GM19099 (cell line): ENCODE data around the gene P2RY8.

Experiments
- POLR2A ChIP-seq: IDR thresholded peaks from 3 replicates; pipeline ENCODE4 v1.6.1; 2011; ENCODE audit warnings: low read depth; ENCODE audit not compliant: insufficient read length; ENCODE audit errors: extremely low read depth

P2RY8 gene

DNA sequence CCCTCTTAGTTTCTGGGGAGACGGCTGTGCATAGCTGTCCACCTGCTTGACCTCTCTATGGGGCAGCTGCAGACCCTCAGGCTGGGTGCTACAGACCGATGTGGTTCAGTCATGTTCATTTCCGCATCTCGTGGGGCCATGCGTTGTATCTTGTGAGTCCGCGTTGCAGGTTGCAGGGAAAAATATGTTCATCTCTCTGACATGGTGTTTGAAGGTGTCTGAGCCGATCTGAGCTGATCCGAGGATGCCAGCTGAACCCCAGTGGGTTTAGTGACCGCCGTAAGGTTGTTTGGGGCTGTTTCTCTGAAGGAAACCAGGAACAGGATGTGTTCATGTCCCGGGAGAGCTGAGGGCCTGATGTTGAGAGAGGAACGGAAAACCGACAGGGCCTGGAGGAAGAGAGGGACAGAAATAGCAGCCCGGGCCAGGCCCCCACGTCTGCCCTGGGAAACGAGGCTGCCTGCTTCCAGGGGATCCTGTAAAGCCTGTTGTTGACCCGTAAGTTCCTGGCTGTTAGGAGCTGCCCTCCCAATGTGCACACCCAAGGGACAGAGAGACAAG is 9.8 kb upstream of the P2RY8 start:
- TF ChIP-seq POLR2A = no peak

GRCh38 chrX:1545776-1546408 is 8.9 kb upstream of the P2RY8 start:
- no peak for TF ChIP-seq POLR2A

DNA sequence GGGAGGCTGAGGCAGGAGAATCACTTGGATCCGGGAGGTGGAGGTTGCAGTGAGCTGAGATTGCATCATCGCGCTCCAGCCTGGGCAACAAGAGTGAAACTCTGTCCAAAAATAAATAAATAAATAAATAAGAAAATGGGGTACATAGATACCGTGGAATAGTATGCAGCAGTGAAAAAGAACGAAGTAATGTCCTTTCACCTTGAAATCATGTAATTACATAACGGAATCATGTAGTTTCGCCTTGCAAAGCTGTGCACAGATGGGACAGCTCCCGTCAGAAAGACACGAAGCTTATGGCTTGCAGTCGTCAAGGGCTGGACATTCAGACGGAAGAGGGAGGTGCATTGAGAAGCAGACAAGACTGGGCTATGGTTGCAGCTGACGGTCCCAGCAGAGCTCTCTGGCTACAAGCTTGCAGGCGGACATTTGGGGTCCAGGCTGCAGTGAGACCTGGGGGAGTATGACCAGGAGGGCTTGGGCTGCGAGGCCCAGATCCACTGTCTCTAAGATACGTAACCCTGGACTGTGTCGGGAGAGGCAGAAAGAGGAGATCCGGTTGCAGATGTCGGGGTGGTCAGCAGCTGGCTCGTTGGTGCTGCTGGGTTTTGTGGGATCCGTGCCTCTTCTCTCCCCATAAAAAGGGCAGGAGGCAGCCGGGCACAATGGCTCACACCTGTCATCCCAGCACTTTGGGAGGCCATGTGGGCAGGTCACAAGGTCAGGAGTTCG is 6.2 kb upstream of the P2RY8 start:
- no peak for TF ChIP-seq POLR2A

- TF ChIP-seq POLR2A = no peak
Measured at GRCh38 chrX:1536712-1537030, 314 bp downstream of the P2RY8 start.

DNA sequence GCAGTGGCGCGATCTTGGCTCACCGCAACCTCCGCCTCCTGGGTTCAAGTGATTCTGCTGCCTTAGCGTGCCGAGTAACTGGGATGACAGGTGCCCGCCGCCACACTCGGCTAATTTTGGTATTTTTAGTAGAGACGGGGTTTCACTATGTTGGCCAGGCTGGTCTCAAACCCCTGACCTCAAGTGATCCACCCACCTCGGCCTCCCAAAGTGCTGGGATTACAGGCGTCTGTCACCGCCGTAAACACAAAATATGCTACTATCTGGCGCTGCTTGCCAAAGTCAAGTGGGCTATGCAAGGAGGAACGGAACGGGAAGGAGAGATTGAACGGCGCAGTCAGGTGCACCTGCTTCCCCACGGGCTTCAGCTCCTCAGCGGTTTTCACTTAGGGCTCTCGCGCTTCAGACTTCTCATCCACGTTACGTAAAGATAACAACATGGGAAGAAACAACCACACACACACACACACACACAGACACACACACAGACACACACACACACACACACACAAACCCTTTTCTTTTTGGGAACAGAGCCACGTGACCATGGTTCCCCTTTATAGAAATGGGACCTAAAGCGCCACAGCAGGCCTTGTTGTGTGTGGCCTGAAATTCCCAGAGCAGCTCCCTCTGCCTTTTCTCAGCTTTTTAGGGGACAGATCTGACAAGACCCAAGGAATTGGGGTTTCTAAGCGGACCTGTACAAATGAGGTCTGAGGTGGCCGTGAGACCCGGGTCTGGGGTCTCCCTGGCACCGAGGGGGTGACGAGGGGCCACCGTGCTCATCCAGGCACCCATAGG is 1.5 kb downstream of the P2RY8 start:
- no peak for TF ChIP-seq POLR2A

DNA sequence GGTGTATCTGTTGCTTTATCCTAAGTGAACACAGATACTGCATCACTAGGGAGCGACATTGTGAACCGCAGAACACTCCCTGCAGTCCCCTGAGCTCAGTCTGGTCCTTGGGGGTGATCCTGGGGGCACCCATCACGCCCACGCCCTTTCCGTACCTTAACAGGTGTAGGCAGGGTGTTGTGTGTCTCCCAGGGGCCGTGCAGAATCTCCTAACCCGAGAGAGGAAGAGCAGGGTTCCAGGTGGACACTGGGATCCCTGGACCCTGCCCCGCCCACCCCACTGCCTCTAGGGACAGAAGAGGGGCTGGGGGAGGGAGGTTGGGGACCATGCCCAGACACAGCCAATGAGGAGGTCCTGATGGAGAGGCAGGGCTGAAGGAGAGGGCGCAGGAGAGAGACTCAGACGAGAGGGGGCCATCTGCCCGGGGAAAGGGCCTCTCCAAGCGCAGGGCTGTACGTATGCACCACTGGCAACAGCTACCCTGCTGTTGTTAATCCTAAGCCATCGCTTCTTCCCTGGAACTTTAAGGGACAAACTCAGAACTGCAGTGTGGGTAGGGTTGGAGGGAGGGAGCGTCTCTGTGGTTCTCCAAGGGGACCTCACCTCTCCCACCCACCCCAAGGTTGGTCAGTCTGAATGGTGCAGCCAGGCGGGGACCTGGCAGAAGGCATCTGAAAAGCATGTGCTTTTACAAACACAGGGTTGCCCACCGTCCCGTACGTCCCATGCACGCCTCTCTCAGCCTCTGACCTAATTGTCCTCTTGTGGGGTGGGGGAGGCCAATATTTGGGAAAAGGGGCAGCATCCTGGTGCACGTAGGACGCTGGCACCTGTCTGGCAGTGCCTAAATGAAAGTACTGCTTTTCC is 2.5 kb downstream of the P2RY8 start:
- no peak for TF ChIP-seq POLR2A

DNA sequence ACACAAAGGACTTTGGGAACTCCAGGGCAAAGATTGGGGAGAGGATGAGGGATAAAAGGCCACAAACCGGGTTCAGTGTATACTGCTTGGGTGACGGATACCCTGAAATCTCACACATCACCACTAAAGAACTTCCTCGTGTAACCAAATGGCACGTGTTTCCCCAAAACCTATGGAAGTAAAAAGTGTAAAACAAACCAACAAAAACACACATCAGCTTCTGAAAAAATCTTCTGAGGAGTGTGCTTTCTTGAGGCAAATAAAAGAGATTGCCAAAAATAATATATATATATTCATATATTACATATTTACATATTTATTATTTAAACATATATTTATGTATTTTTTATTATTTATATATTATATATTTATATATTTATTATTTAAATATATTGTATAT is 3.9 kb downstream of the P2RY8 start:
- no peak for TF ChIP-seq POLR2A

GRCh38 chrX:1531096-1531890 is 5.7 kb downstream of the P2RY8 start:
- no peak for TF ChIP-seq POLR2A

DNA sequence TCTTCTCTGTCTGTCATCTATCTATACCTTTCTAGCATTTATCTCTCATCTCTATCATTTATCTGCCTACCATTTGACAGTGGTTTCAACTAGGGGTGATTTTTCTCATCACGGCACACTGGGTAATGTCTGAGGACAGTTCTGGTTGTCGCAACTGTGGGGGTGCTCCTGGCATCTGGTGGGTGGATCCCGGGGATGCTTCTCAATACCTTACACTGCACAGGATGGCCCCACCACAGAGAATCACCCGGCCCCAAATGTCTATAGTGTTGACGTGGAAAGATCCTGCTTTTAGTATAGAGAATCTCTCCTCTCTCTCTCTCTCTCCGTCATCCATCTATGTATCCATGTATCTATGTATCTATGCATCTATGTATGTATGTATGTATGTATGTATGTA is 7.2 kb downstream of the P2RY8 start:
- TF ChIP-seq POLR2A = no peak

DNA sequence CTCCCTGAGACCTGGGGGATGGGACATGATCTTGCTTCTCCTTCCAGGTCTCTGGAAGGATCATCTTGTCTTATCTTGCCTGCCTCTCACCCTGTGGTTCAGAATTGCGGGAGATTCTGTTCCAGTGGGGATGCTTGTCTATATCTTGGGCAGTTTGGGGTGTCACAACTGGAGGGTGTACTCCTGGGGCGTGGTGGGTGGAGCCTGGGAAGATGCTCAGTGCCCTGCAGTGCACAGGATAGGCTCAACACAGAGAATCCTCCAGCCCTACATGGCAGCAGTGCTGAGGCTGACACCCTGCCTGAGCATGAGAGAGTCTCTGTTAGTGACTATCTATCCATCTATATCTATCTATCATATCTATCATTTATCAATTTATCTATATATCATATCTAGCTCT is 7.7 kb downstream of the P2RY8 start:
- no peak for TF ChIP-seq POLR2A

DNA sequence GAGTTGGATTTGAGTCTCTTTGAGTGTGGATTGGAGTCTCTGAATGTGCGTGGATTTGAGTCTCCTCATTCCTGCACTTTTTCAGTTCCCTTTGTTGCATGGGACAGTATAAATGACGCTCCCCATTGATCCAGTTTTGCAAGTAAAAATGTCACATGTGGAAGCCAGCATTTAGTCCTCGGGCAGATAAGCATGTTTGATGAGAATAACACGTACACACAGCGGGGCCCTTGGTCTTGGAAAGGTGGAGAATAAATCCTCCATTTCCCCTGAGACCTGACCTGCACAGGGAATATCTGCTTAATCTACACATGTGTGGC is 8.1 kb downstream of the P2RY8 start:
- no peak for TF ChIP-seq POLR2A

- no peak for TF ChIP-seq POLR2A
Measured at GRCh38 chrX:1528186-1528883, 8.7 kb downstream of the P2RY8 start.

DNA sequence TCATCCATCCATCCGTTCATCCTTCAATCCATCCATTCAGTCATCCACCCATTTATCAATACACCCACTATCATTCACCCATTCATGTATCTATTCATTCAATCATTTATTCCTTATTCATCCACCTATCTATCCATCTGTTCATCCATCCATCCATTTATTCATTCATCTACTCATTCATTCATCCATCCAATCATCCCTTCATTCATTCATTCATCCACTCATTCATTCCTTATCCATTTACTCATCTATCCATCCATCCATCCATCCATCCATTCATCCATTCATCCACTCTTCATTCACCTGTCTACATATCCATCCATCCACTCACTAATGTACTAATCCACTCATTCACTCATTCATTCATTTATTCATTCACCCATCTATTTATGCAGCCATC is 9.5 kb downstream of the P2RY8 start:
- no peak for TF ChIP-seq POLR2A

DNA sequence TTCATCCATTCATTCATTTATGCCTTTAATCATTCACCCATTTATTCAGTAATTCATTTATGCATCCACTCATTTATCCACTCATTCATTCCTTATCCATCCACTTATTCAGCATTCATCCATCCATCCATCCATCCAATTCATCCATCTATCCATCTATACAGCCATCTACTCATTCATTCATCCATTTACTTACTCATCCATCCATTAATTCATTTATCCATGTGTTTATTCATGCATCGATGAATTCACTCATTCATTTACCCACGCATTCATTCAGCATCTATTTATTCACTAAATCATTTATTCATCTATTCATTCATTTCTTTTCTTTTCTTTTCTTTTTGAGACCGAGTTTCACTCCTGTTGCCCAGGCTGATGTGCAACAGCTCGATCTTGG is 10.4 kb downstream of the P2RY8 start:
- TF ChIP-seq POLR2A = no peak
